Measurements from ENCODE around the gene ETNK2. TPM values are rescaled to one million over a fixed set of nuclear protein-coding genes. Genes with fewer than 3 reads are reported as not detected.

ETNK2 gene
- total and polyA plus RNA-seq, 2 of the 4 experiments (the other 2 are of a cell fraction): 18.9 to 26.0 TPM

DNA sequence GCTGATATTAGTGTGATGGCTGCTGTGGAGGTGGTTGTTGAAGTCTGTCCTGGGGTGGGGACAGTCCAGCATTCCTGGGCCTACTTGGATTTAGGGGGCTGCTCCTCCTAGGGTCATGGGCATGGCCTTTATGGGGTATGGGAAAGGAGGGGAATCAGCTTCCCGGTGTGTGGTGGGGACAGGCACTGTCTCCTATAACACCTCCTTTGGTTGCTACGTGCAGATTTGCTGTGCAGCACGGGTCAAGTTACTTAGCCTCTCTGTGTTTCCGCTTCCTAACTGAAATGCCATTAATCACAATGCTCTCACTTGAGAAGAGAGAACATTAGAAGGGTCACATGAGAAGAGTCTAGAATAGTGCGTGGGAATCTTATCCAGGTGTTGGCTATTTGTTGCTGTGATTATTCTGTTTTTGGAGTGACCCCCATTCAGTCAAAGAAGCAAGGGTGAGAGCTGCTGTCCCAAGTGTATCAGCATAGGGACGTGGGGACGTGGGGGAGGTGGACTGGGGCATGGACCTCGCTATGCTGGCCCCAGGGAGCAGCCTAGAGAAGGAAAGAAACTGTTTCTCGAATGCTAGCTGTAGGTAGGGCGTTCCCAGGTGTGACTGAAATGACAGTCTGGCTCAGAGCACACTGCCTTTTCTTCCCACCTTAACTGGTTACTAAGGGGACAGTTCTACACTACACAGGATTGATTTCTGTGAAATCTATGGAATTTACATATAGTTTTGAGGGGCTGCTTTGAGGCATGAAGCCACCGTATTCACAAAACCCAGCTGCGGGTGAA is 59.0 kb downstream of the ETNK2 start:
- dilution Hi-C loops (cut with HindIII; ENCODE audit: low sequenced_read_pairs, unreplicated experiment) (no loop called here), in situ Hi-C loops (cut with MboI; ENCODE audit: low sequenced_read_pairs) (no loop called here), intact Hi-C loops (cut with micrococcal nuclease) (no loop called here)
- no peaks in the 10 kb centered on the region for H3K36me3 ChIP-seq (ENCODE audit: control insufficient read depth, insufficient read depth, low read length)
- no peaks in the 10 kb centered on the region for H3K9me3 ChIP-seq (ENCODE audit: control insufficient read depth, insufficient read depth, low read length)
- no peak overlapping the region for H2AK5ac ChIP-seq (ENCODE audit: low read depth, low read length)
- H3K4me2 ChIP-seq (ENCODE audit: low read depth, low read length): no peak overlapping the region
- no peaks in the 10 kb centered on the region for H4K20me1 ChIP-seq (ENCODE audit: insufficient read depth, low read length)
- CTCF ChIA-PET: no interaction called here
- no peak overlapping the region for H3K27ac ChIP-seq (ENCODE audit: insufficient read depth, low read length)
- H2BK15ac ChIP-seq (ENCODE audit: low read depth, low read length): no peak overlapping the region
- H3K18ac ChIP-seq (ENCODE audit: low read depth, low read length): no peak overlapping the region
- no peak overlapping the region for H3K23ac ChIP-seq (ENCODE audit: low read depth, low read length)
- no peak overlapping the region for H2BK5ac ChIP-seq (ENCODE audit: low read depth, low read length, poor library complexity, severe bottlenecking)
- H3K4me1 ChIP-seq (ENCODE audit: control insufficient read depth, insufficient read depth, low read length): peaks cover 4% of the 10 kb centered on the region; the same call in 1 of the 2 replicates
- BruUV-seq (replicated peaks): no TSS peak
- H2AK9ac ChIP-seq (replicated peaks; ENCODE audit: low read depth, low read length, poor library complexity): no peak overlapping the region
- no peak overlapping the region for H3K4ac ChIP-seq (ENCODE audit: low read depth, low read length)
- H3K9ac ChIP-seq (ENCODE audit: low read depth, low read length): no peak overlapping the region
- peaks cover 0 to 5% of the 10 kb centered on the region in 2 experiments; a peak in 1 of 4 replicates for H3K79me1 ChIP-seq (ENCODE audit: low read depth in 1 of 2, low read length in 2 of 2)
- no peak overlapping the region for H3K56ac ChIP-seq (ENCODE audit: extremely low read depth, insufficient read depth, low read length)
- no peak overlapping the region for H2AFZ ChIP-seq (replicated peaks; ENCODE audit: low read length, poor library complexity)
- TF ChIP-seq MXI1 (IDR thresholded peaks at IDR 0.05; ENCODE audit: borderline replicate concordance, low read depth, low read length) (no peak), RFX5 (IDR thresholded peaks at IDR 0.05; ENCODE audit: low read depth, low read length) (no peak), RCOR1 (IDR thresholded peaks at IDR 0.05; ENCODE audit: insufficient replicate concordance, low read length) (no peak), POLR2A (IDR thresholded peaks at IDR 0.05; ENCODE audit: low read depth, low read length) (no peak), MAZ (IDR thresholded peaks at IDR 0.05; ENCODE audit: borderline replicate concordance, low read depth, low read length) (no peak), MAFK (IDR thresholded peaks at IDR 0.05; ENCODE audit: low read depth, low read length) (no peak), SMC3 (IDR thresholded peaks at IDR 0.05; ENCODE audit: low read depth, low read length) (no peak), RAD21 (IDR thresholded peaks at IDR 0.05; ENCODE audit: low read length) (no peak), BHLHE40 (IDR thresholded peaks at IDR 0.05; ENCODE audit: low read depth, low read length) (no peak), FOS (IDR thresholded peaks at IDR 0.05; ENCODE audit: low read depth, low read length) (no peak), CTCF (conservative IDR thresholded peaks at IDR 0.05; ENCODE audit: low read depth, low read length) (no peak), CEBPB (IDR thresholded peaks at IDR 0.05; ENCODE audit: low read depth, low read length) (no peak), NFE2L2 (IDR thresholded peaks at IDR 0.05; ENCODE audit: low read depth, low read length) (no peak)
- TF ChIP-seq, protein P1, sequence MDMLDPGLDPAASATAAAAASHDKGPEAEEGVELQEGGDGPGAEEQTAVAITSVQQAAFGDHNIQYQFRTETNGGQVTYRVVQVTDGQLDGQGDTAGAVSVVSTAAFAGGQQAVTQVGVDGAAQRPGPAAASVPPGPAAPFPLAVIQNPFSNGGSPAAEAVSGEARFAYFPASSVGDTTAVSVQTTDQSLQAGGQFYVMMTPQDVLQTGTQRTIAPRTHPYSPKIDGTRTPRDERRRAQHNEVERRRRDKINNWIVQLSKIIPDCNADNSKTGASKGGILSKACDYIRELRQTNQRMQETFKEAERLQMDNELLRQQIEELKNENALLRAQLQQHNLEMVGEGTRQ (IDR thresholded peaks at IDR 0.05; ENCODE audit: low read depth, low read length): no peak
- TF ChIP-seq, protein P2, sequence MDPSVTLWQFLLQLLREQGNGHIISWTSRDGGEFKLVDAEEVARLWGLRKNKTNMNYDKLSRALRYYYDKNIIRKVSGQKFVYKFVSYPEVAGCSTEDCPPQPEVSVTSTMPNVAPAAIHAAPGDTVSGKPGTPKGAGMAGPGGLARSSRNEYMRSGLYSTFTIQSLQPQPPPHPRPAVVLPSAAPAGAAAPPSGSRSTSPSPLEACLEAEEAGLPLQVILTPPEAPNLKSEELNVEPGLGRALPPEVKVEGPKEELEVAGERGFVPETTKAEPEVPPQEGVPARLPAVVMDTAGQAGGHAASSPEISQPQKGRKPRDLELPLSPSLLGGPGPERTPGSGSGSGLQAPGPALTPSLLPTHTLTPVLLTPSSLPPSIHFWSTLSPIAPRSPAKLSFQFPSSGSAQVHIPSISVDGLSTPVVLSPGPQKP (IDR thresholded peaks at IDR 0.05; ENCODE audit: borderline replicate concordance, low read depth, low read length): no peak
- POLR2A ChIA-PET (ENCODE audit: unreplicated experiment): no interaction called here
- H3K4me3 ChIP-seq (ENCODE audit: insufficient read depth, low read depth, low read length): no peak overlapping the region
- DNase-seq: no peak
- H2BK120ac ChIP-seq (ENCODE audit: low read depth, low read length): no peak overlapping the region
- no peak overlapping the region for H4K5ac ChIP-seq (ENCODE audit: low read depth, low read length)
- no peaks in the 10 kb centered on the region for H3K9me1 ChIP-seq (ENCODE audit: insufficient read depth, low read length)
- no peak overlapping the region for H2BK20ac ChIP-seq (ENCODE audit: low read depth, low read length)
- WGBS, 2 experiments (ENCODE audit: extremely low coverage in 2 of 2, insufficient read length in 1 of 2): no CpG with 5 or more reads among the region's 12 CpGs
- no peak overlapping the region for H4K8ac ChIP-seq (ENCODE audit: low read depth in 2 of 2, low read length in 2 of 2)
- no peak for ATAC-seq (ENCODE audit: low read depth)
- H4K91ac ChIP-seq (ENCODE audit: insufficient read depth, low read depth, low read length): no peak overlapping the region
- no peak overlapping the region for H3K14ac ChIP-seq (replicated peaks; ENCODE audit: low read depth, low read length)
- no peaks in the 10 kb centered on the region for H3K27me3 ChIP-seq (ENCODE audit: control insufficient read depth, insufficient read depth, low read length)
